ENCODE measurements around the gene ACVR2A. TPM values are rescaled to one million over a fixed set of nuclear protein-coding genes. Genes with fewer than 3 reads are reported as not detected.
A peak's percentile ranks its signal among the peaks of the same experiment; 100 is the strongest.

The ACVR2A gene
- total RNA-seq, 1 donor, result 39.4 TPM

DNA sequence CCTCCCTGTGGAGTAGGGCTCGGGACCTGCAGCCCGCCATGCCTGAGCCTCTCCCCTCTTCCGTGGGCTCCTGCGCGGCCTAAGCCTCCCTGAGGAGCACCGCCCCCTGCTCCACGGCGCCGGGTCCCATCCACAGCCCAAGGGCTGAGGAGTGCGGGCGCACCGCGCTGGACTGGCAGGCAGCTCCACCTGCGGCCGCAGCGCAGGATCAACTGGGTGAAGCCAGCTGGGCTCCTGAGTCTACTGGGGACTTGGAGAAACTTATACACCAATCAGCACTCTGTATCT is 17.8 kb upstream of the ACVR2A start:
- no peaks in the 10 kb centered on the region for H3K36me3 ChIP-seq (ENCODE audit: insufficient read depth, low read length)
- H2AFZ ChIP-seq (ENCODE audit: low read length), result no peak overlapping the region
- TF ChIP-seq, protein P1, sequence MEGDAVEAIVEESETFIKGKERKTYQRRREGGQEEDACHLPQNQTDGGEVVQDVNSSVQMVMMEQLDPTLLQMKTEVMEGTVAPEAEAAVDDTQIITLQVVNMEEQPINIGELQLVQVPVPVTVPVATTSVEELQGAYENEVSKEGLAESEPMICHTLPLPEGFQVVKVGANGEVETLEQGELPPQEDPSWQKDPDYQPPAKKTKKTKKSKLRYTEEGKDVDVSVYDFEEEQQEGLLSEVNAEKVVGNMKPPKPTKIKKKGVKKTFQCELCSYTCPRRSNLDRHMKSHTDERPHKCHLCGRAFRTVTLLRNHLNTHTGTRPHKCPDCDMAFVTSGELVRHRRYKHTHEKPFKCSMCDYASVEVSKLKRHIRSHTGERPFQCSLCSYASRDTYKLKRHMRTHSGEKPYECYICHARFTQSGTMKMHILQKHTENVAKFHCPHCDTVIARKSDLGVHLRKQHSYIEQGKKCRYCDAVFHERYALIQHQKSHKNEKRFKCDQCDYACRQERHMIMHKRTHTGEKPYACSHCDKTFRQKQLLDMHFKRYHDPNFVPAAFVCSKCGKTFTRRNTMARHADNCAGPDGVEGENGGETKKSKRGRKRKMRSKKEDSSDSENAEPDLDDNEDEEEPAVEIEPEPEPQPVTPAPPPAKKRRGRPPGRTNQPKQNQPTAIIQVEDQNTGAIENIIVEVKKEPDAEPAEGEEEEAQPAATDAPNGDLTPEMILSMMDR (IDR thresholded peaks at IDR 0.05; ENCODE audit: extremely low read depth, low read depth, low read length), result no peak
- no peaks in the 10 kb centered on the region for H3K79me2 ChIP-seq (ENCODE audit: insufficient read depth, low read length)
- H4K20me1 ChIP-seq (ENCODE audit: insufficient read depth, low read length), result no peaks in the 10 kb centered on the region
- no peaks in the 10 kb centered on the region for H3K27me3 ChIP-seq (ENCODE audit: insufficient read depth, low read length)
- H3K9me3 ChIP-seq (ENCODE audit: low read depth, low read length), result no peaks in the 10 kb centered on the region
- no peak for DNase-seq (ENCODE audit: insufficient read length, low spot score, missing footprints)
- H3K4me1 ChIP-seq (ENCODE audit: insufficient read depth, low read length), result no peaks in the 10 kb centered on the region
- no peak overlapping the region for H3K27ac ChIP-seq (ENCODE audit: low read depth, low read length)
- H3K4me2 ChIP-seq (ENCODE audit: insufficient read depth, low read length), result no peak overlapping the region
- no peak overlapping the region for H3K4me3 ChIP-seq (ENCODE audit: insufficient read depth, low read length)

DNA sequence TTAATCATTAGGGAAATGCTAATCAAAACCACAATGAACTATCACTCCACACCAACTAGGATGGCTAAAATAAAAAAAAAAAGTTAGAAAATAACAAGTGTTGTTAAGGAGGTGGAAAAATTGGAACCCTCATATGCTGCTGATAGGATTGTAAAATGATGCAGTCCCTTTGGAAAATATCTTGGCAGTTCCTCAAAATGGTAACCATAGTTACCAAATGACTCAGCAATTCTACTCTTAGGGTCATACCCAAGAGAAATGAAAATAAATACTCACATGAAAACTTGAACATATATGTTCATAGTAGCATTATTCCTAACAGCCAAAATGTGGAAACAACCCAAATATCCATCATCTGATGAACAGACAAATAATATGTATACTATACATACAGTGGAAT is 15.7 kb upstream of the ACVR2A start:
- H3K4me2 ChIP-seq (ENCODE audit: insufficient read depth, low read length), result no peak overlapping the region
- DNase-seq (ENCODE audit: insufficient read length, low spot score, missing footprints), result no peak
- no peaks in the 10 kb centered on the region for H3K9me3 ChIP-seq (ENCODE audit: low read depth, low read length)
- no peak overlapping the region for H3K27ac ChIP-seq (ENCODE audit: low read depth, low read length)
- H3K4me1 ChIP-seq (ENCODE audit: insufficient read depth, low read length), result no peaks in the 10 kb centered on the region
- TF ChIP-seq, protein P1 (IDR thresholded peaks at IDR 0.05; ENCODE audit: extremely low read depth, low read depth, low read length), result no peak
- H3K36me3 ChIP-seq (ENCODE audit: insufficient read depth, low read length), result no peaks in the 10 kb centered on the region
- H3K79me2 ChIP-seq (ENCODE audit: insufficient read depth, low read length), result no peaks in the 10 kb centered on the region
- no peak overlapping the region for H3K4me3 ChIP-seq (ENCODE audit: insufficient read depth, low read length)
- H4K20me1 ChIP-seq (ENCODE audit: insufficient read depth, low read length), result no peaks in the 10 kb centered on the region
- peak overlapping the region; percentile 11 for H2AFZ ChIP-seq (ENCODE audit: low read length)
- no peaks in the 10 kb centered on the region for H3K27me3 ChIP-seq (ENCODE audit: insufficient read depth, low read length)

DNA sequence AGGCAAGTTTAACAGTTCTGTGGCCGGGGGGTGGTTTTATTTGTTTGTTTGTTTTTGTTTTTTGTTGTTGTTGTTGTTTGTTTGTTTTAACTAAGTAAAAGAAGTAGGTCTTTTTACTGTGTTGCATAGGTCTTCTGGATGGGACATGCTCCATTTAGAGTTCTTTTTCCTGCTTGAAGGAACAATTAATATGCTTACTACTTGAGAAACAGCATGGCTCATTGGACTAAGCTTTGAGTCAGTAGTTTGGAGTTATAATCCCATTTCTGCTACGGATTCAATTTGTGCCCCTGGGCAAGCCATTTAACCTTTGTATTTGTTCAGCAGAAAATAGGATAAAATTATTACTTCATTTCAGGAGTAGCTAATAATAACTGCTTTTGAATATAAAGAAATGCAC is 8.7 kb upstream of the ACVR2A start:
- H3K4me1 ChIP-seq (ENCODE audit: insufficient read depth, low read length), result no peaks in the 10 kb centered on the region
- no peak overlapping the region for H3K4me3 ChIP-seq (ENCODE audit: insufficient read depth, low read length)
- TF ChIP-seq, protein P1 (IDR thresholded peaks at IDR 0.05; ENCODE audit: extremely low read depth, low read depth, low read length), result no peak
- H3K9me3 ChIP-seq (ENCODE audit: low read depth, low read length), result no peaks in the 10 kb centered on the region
- no peaks in the 10 kb centered on the region for H4K20me1 ChIP-seq (ENCODE audit: insufficient read depth, low read length)
- no peaks in the 10 kb centered on the region for H3K36me3 ChIP-seq (ENCODE audit: insufficient read depth, low read length)
- H3K4me2 ChIP-seq (ENCODE audit: insufficient read depth, low read length), result no peak overlapping the region
- no peak for DNase-seq (ENCODE audit: insufficient read length, low spot score, missing footprints)
- H2AFZ ChIP-seq (ENCODE audit: low read length), result no peak overlapping the region
- no peaks in the 10 kb centered on the region for H3K27me3 ChIP-seq (ENCODE audit: insufficient read depth, low read length)
- no peaks in the 10 kb centered on the region for H3K79me2 ChIP-seq (ENCODE audit: insufficient read depth, low read length)
- no peak overlapping the region for H3K27ac ChIP-seq (ENCODE audit: low read depth, low read length)

DNA sequence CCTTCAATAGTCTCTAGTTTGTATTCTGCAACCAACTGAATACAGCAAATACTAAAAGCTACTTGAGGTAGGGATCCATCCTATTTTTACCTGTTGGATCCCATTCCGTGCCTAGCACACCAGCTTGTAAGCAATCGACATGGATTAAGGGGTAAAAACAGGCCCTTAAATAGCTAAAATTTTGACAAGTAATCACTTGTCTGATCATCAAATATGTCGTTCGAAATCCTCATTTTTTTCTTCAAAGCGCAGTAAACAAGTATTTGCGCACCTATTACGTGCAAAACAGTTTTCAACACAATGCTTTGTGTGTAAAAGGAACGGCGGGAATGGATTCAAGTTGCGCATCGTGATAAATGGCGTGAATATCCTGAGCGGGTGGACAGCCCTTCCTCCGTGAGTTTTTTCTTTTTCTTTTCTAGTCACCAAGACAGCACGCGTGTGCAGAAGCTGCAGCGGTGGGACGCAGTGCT is 1.4 kb upstream of the ACVR2A start:
- peak overlapping the region; percentile 99 for H3K4me2 ChIP-seq (ENCODE audit: insufficient read depth, low read length)

More for the DNA sequence above, 1.4 kb upstream of the ACVR2A start:
- H3K27me3 ChIP-seq (ENCODE audit: insufficient read depth, low read length), result peaks cover 9% of the 10 kb centered on the region
- H3K27ac ChIP-seq (ENCODE audit: low read depth, low read length), result peak overlapping the region; percentile 77
- H3K4me3 ChIP-seq (ENCODE audit: insufficient read depth, low read length), result peak overlapping the region; percentile 87
- peaks cover 31% of the 10 kb centered on the region for H3K79me2 ChIP-seq (ENCODE audit: insufficient read depth, low read length)
- TF ChIP-seq, protein P1 (IDR thresholded peaks at IDR 0.05; ENCODE audit: extremely low read depth, low read depth, low read length), result no peak
- peaks cover 13% of the 10 kb centered on the region for H3K4me1 ChIP-seq (ENCODE audit: insufficient read depth, low read length)
- no peaks in the 10 kb centered on the region for H3K9me3 ChIP-seq (ENCODE audit: low read depth, low read length)
- H4K20me1 ChIP-seq (ENCODE audit: insufficient read depth, low read length), result peaks cover 25% of the 10 kb centered on the region
- H2AFZ ChIP-seq (ENCODE audit: low read length), result peak overlapping the region; percentile 93
- H3K36me3 ChIP-seq (ENCODE audit: insufficient read depth, low read length), result no peaks in the 10 kb centered on the region
- DNase-seq (ENCODE audit: insufficient read length, low spot score, missing footprints), result no peak

Measured in osteoblast (primary cell).